DMS53 treated with DMSO at 0.1 percent for 48 hours (cell line): ENCODE data around the gene LIN37.
A peak's percentile ranks its signal among the peaks of the same experiment; 100 is the strongest.

Source experiments
- DNase-seq: peaks from one replicate; lab custom pipeline; 2025; ENCODE audit not compliant: unreplicated experiment; lab: John Stamatoyannopoulos, UW

Gene LIN37

GRCh38 chr19:35748106-35749020 is at the start of gene LIN37:
Gene LIN37, plus strand, starts transcription at chr19:35748576. Its CDS starts 149 bp downstream, at chr19:35748725.
- DNase-seq, result peak; percentile 99

GRCh38 chr19:35702223-35703012 is 46.0 kb upstream of the LIN37 start:
- DNase-seq, result peak; percentile 98

- peak; percentile 57 for DNase-seq
These were observed 45.0 kb upstream of the LIN37 start for GRCh38 chr19:35703343-35703742.

GRCh38 chr19:35704218-35704617 is 44.2 kb upstream of the LIN37 start, which contains the start of gene ZBTB32:
Gene ZBTB32, plus strand, starts transcription at chr19:35704558. Its CDS starts 10,069 bp downstream, at chr19:35714627.
- DNase-seq, result no peak

- DNase-seq, result peak; percentile 4
These were observed 40.0 kb upstream of the LIN37 start for GRCh38 chr19:35708391-35708790.

- no peak for DNase-seq
These were observed 37.3 kb upstream of the LIN37 start for GRCh38 chr19:35710784-35711723.

GRCh38 chr19:35712567-35713505 is 35.5 kb upstream of the LIN37 start:
- no peak for DNase-seq

- no peak for DNase-seq
These were observed 34.9 kb upstream of the LIN37 start for GRCh38 chr19:35713506-35713850.

- DNase-seq, result no peak
These were observed 34.4 kb upstream of the LIN37 start for GRCh38 chr19:35713904-35714495.

- no peak for DNase-seq
These were observed 33.6 kb upstream of the LIN37 start for GRCh38 chr19:35714601-35715354.

- no peak for DNase-seq
These were observed 33.0 kb upstream of the LIN37 start for GRCh38 chr19:35715355-35715809.

- no peak for DNase-seq
These were observed 32.2 kb upstream of the LIN37 start for GRCh38 chr19:35715981-35716800.

- DNase-seq, result peak; percentile 95
These were observed 31.3 kb upstream of the LIN37 start for GRCh38 chr19:35716801-35717664.

- DNase-seq, result peak; percentile 97
These were observed 30.6 kb upstream of the LIN37 start, which contains the start of gene KMT2B for GRCh38 chr19:35717665-35718344. Gene KMT2B, plus strand, starts transcription at chr19:35718003. Its CDS starts 16 bp downstream, at chr19:35718019.

- no peak for DNase-seq
These were observed 29.9 kb upstream of the LIN37 start for GRCh38 chr19:35718345-35719041.
